Fibroblast of lung (primary cell): Measurements from ENCODE around the gene CTBP2. TPM values are rescaled to one million over a fixed set of nuclear protein-coding genes. Genes with fewer than 3 reads are reported as not detected.

Source experiments
- DNase-seq, 2 donors: peaks; one replicate each; pipeline versions ENCODE4 v3.0.0 to v3.0.0-alpha.2; 2010; ENCODE audit warnings: low read depth in 2 of 2
- H2AFZ ChIP-seq: 2 replicates; pipeline ENCODE4 v1.5.1; 2012; ENCODE audit warnings: low read length, control low read depth, inconsistent platforms
- H3K27ac ChIP-seq: 2 replicates; pipeline ENCODE4 v1.5.1; 2011; ENCODE audit warnings: low read length, control low read depth; ENCODE audit not compliant: insufficient read depth
- H3K27me3 ChIP-seq: 2 replicates; pipeline ENCODE4 v1.5.1; 2011; ENCODE audit warnings: mild to moderate bottlenecking, low read length; ENCODE audit not compliant: control insufficient read depth, insufficient read depth
- H3K36me3 ChIP-seq: 2 replicates; pipeline ENCODE4 v1.5.1; 2011; ENCODE audit warnings: low read length; ENCODE audit not compliant: control insufficient read depth, insufficient read depth
- H3K4me1 ChIP-seq: 2 replicates; pipeline ENCODE4 v1.5.1; 2011; ENCODE audit warnings: low read length; ENCODE audit not compliant: control insufficient read depth, insufficient read depth; ENCODE audit errors: extremely low read depth
- H3K4me2 ChIP-seq: 2 replicates; pipeline ENCODE4 v1.5.1; 2011; ENCODE audit warnings: low read length, control low read depth; ENCODE audit not compliant: insufficient read depth; ENCODE audit errors: extremely low read depth
- H3K4me3 ChIP-seq, 4 experiments: fragments of 200-600 bp in 1 of 4; sonication (generic) in 1 of 4; replicated peaks in 1 of 4; 2 replicates each; pipeline ENCODE4 v1.5.1; 2011 to 2016; ENCODE audit warnings: low read length in 4 of 4, low read depth in 3 of 4, mild to moderate bottlenecking in 3 of 4, control low read depth in 2 of 4, inconsistent platforms in 1 of 4, mixed read lengths in 1 of 4; ENCODE audit not compliant: insufficient read depth in 1 of 4; ENCODE audit errors: control extremely low read depth in 1 of 4
- H3K79me2 ChIP-seq: 2 replicates; pipeline ENCODE4 v1.5.1; 2012; ENCODE audit warnings: mild to moderate bottlenecking, low read length, inconsistent platforms; ENCODE audit not compliant: control insufficient read depth, insufficient read depth
- H3K9ac ChIP-seq: 2 replicates; pipeline ENCODE4 v1.5.1; 2011; ENCODE audit warnings: mild to moderate bottlenecking, low read length, control low read depth; ENCODE audit not compliant: insufficient read depth
- H3K9me3 ChIP-seq: 2 replicates; pipeline ENCODE4 v1.5.1; 2012; ENCODE audit warnings: low read depth, low read length; ENCODE audit not compliant: control insufficient read depth, insufficient read depth
- H4K20me1 ChIP-seq: 2 replicates; pipeline ENCODE4 v1.5.1; 2011; ENCODE audit warnings: low read length; ENCODE audit not compliant: control insufficient read depth, insufficient read depth; ENCODE audit errors: extremely low read depth
- CTCF ChIP-seq, 2 donors: IDR thresholded peaks in 1 of 2; conservative IDR thresholded peaks in 1 of 2; 1 replicate in 1 of 2; 2 replicates in 1 of 2; pipeline ENCODE4 v1.5.1; 2011 to 2012; ENCODE audit warnings: low read length in 2 of 2, control low read depth in 1 of 2, inconsistent platforms in 1 of 2, low read depth in 1 of 2, mild to moderate bottlenecking in 1 of 2
- EZH2 ChIP-seq: IDR thresholded peaks from 2 replicates; pipeline ENCODE4 v1.5.1; 2012; ENCODE audit warnings: low read length, control low read depth, mild to moderate bottlenecking; ENCODE audit errors: missing control alignments
- polyA plus RNA-seq, 2 donors: library from polyadenylated mRNA; depleted of rRNA in 1 of 2; stranded (reverse) in 1 of 2; unstranded in 1 of 2; fragments of >200 nt; gene quantifications; 2 replicates each; pipeline ENCODE4 v1.2.1, GENCODE V29; 2011 to 2012; ENCODE audit warnings: missing spikeins in 1 of 2
- total RNA-seq: library from RNA; depleted of rRNA; stranded (reverse); fragments of >200 nt; gene quantifications from 2 replicates; pipeline ENCODE4 v1.2.1, GENCODE V29; 2014

CTBP2 gene
- total and polyA plus RNA-seq, 2 donors (not counting 1 experiment from before 2014, with no cell fraction given), result 72.1 to 73.3 TPM

- TF ChIP-seq EZH2, result no peak
- TF ChIP-seq CTCF (conservative IDR thresholded peaks at IDR 0.05 in 1 of 2, IDR thresholded peaks at IDR 0.05 in 1 of 2; ENCODE audit: low read depth in 1 of 2, low read length in 2 of 2), result no peak
- Histone ChIP-seq H3K36me3 (no peaks in the 10 kb centered on the region), H3K4me1 (no peaks in the 10 kb centered on the region), H3K27ac (no peak overlapping the region), H3K9me3 (no peaks in the 10 kb centered on the region), H2AFZ (no peak overlapping the region), H3K9ac (no peak overlapping the region), H3K27me3 (peaks cover 7% of the 10 kb centered on the region), H3K4me3 (no peak overlapping the region), H3K4me2 (no peak overlapping the region), H4K20me1 (no peaks in the 10 kb centered on the region), H3K79me2 (no peaks in the 10 kb centered on the region)
- DNase-seq, result no peak
Measured at GRCh38 chr10:125169279-125169678, 8.9 kb upstream of the CTBP2 start.

GRCh38 chr10:125166658-125167057 is 6.3 kb upstream of the CTBP2 start:
- Histone ChIP-seq H3K27me3 (peaks cover 4% of the 10 kb centered on the region), H3K4me1 (peaks cover 4% of the 10 kb centered on the region), H3K9ac (no peak overlapping the region), H3K79me2 (no peaks in the 10 kb centered on the region), H3K4me2 (no peak overlapping the region), H2AFZ (no peak overlapping the region), H3K27ac (no peak overlapping the region), H3K36me3 (no peaks in the 10 kb centered on the region), H3K4me3 (no peak overlapping the region), H3K9me3 (no peaks in the 10 kb centered on the region), H4K20me1 (no peaks in the 10 kb centered on the region)
- DNase-seq, result no peak
- TF ChIP-seq EZH2 (no peak), CTCF (conservative IDR thresholded peaks at IDR 0.05 in 1 of 2, IDR thresholded peaks at IDR 0.05 in 1 of 2; ENCODE audit: low read depth in 1 of 2, low read length in 2 of 2) (no peak)

DNA sequence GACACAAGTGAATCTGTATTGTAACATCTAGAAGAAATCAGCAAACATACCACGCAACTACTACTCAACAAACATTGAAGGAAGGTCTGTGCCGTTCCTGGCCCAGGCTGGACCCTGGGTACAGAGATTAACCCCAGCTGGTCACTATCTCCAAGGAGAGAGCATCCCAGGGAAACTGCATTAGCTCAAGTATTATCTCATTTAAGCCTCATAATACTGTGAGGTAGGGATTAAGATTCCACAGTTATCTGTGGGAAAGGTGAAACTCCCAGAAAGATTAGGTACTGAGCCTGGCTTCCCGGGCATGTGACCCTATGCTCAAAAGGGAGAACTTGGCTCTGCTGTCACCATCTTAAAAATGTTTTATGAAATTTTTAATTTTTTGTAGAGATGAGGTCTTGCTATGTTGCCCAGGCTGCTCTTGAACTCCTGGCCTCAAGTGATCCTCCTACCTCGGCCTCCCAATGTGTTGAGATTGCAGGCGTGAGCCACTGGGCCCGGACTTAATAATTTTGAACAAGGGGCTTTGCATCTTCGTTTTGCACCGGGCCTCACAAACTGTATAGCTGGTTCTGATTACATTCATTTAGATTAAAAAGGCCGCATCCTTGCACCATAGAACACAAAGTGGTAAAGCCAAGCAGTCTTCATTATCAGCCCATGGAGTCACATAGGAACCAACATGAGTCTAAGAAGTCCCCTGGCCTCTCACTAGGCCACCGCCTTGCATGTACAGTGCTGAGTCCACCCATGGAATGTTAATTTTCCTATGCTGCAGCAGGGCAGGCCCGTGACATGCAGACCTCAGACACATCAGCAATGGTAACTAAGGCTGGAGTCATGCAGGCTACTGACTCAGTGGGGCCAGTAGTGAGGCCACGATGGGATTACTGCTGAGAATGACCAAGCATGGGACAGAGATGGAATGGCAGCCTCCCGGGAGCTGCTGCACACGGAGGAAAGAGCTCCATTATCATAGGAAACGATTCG is 5.5 kb upstream of the CTBP2 start:
- no peaks in the 10 kb centered on the region for H4K20me1 ChIP-seq
- H3K4me3 ChIP-seq, result no peak overlapping the region
- DNase-seq, result no peak
- no peaks in the 10 kb centered on the region for H3K36me3 ChIP-seq
- no peak overlapping the region for H3K4me2 ChIP-seq
- no peak overlapping the region for H3K9ac ChIP-seq
- no peak overlapping the region for H3K27ac ChIP-seq
- H2AFZ ChIP-seq, result no peak overlapping the region
- H3K27me3 ChIP-seq, result peaks cover 4% of the 10 kb centered on the region
- H3K79me2 ChIP-seq, result no peaks in the 10 kb centered on the region
- peaks cover 4% of the 10 kb centered on the region for H3K4me1 ChIP-seq
- H3K9me3 ChIP-seq, result no peaks in the 10 kb centered on the region
- no peak for TF ChIP-seq CTCF (conservative IDR thresholded peaks at IDR 0.05 in 1 of 2, IDR thresholded peaks at IDR 0.05 in 1 of 2; ENCODE audit: low read depth in 1 of 2, low read length in 2 of 2)
- TF ChIP-seq EZH2, result no peak
